MG63 (cell line): ENCODE data around the gene KRT4. TPM values are rescaled to one million over a fixed set of nuclear protein-coding genes. Genes with fewer than 3 reads are reported as not detected.

ENCODE experiments used
- DNase-seq: peaks from one replicate; pipeline ENCODE4 v3.0.0-alpha.2; 2020
- H3K27me3 ChIP-seq: fragments of 250-450 bp; sonication (Bioruptor Pico); 2 replicates; pipeline ENCODE4 v1.5.1; 2020; ENCODE audit warnings: mild to moderate bottlenecking, moderate library complexity
- H3K36me3 ChIP-seq: fragments of 250-450 bp; sonication (Bioruptor Pico); 2 replicates; pipeline ENCODE4 v1.5.1; 2020; ENCODE audit warnings: mild to moderate bottlenecking, moderate library complexity
- H3K4me3 ChIP-seq: fragments of 250-450 bp; sonication (Bioruptor Pico); 2 replicates; pipeline ENCODE4 v1.5.1; 2020; ENCODE audit warnings: mild to moderate bottlenecking, moderate library complexity
- H3K9me3 ChIP-seq: fragments of 250-450 bp; sonication (Bioruptor Pico); 2 replicates; pipeline ENCODE4 v1.5.1; 2020; ENCODE audit warnings: mild to moderate bottlenecking, moderate library complexity
- total RNA-seq: library from RNA; depleted of rRNA; stranded (reverse); fragments of >200 nt; shearing (Covaris generic); gene quantifications from 2 replicates; pipeline ENCODE4 v1.2.3, GENCODE V29; 2014; ENCODE audit warnings: low replicate concordance

KRT4 gene
- total RNA-seq, 1 experiment from 2014 or later, result not detected

DNA sequence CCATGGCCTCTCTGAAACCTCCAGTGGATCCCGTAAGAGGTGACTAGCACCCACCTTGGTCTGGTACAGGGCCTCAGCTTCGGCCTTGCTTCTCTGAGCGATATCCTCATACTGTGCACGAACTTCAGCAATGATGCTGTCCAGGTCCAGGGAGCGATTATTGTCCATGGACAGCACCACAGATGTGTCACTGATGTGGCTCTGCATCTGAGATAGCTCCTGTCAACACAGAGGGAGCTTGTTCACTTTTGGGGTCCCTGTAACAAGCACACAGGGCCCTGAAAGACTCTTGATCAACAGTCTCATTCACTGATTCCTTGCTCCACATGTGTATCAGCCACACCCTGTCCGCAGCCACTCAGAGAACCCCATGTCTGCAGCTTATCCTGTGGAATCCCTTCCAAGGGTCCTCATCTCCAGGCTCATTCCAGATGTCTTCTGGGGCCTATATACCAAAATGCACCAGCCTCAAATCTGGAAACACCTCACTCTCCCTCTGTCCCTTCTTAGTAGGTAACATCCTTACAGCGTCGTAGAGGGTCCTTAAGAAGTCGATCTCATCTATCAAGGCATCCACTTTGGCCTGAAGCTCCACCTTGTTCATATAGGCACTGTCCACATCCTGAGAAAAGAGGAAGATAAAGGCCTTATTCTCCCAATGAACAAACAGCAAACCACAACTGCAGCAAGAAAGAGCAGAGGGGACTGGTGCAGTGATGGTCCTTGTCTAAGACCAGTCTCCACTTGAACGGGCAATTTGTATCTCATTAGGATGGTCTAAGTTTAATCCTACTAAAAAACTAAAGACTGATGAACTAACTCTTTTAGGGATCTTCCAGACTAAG, 21.5 kb downstream of the KRT4 start:
- Histone ChIP-seq H3K4me3 (no peak overlapping the region), H3K9me3 (no peaks in the 10 kb centered on the region), H3K27me3 (no peaks in the 10 kb centered on the region), H3K36me3 (no peaks in the 10 kb centered on the region)
- no peak for DNase-seq

DNA sequence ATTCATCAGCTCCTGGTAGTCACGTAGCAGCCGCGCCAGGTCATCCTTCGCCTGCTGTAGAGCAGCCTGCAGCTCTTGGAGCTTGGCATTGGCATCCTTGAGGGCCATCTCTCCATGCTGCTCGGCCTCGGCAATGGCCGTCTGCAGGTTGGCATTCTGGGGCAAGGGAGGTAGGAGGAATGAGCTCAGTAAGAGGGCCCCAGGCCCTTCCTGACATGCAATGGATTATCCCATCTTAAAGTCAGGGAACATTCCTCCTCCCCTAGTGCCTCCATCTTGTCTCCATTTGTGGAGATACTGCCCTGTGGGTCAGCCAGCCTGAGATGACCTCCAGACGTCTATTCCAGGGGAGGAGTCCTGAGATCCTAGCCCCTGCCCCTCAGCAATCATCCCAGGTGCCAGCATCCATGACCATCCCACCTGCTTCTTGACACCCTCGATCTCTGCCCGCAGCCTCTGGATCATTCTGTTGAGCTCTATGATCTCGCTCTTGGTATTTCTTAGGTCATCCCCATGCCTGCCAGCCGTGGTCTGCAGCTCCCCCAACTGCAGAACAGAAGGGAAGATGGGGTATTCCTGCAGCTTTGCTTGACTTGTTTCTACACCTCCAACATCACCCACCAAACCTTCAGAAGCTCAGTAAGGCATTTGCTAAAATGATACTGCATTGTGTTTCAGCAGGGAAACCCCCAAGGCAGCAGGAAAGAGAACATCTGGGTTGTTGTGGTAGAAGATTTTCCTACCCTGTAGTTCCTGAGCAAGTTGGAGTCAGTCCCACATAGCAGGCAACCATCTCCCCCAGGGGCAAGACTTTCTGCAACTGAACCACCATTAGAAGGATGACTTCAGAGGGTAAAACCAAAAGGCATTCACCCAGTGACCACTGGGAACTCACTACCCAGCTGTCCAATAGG, 22.4 kb downstream of the KRT4 start:
- no peaks in the 10 kb centered on the region for H3K27me3 ChIP-seq
- H3K9me3 ChIP-seq, result no peaks in the 10 kb centered on the region
- DNase-seq, result no peak
- no peak overlapping the region for H3K4me3 ChIP-seq
- no peaks in the 10 kb centered on the region for H3K36me3 ChIP-seq

DNA sequence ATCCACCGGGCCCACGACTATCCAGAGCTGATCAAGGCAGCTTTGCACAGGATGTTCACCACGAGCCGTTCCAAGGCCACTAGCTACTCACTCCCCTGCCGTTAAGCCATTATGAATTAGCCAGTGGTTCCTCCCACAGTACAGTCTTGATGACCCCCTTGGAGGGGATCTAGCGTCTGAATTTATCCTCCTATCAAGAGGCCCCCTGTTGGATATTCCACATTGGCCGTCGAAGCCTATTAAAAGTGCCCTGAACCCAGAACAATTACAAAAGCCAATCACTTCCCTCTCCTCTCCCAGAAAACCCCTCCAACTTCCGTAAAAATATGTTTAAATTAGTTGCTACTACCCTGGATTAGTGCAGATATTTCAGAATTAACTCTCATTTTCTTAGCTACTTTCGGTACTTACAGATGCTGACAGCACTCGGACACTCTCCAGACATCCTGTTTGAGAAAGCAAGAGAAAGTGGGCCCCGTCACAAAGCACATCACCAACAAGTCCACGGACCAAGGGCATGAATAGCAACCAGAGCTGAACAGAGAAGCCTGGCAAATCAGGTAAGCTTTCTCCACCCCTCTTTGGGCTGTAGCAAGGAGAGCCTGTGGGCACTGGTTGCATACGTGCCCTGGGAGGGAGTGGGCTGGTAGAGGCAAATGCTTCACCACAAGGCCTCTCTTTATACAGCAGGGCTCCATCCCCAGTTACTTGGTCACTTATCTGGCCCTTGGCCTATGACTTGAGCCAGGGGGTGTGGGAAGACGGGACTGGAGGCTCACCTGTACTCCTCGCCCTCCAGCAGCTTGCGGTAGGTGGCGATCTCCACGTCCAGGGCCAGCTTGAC, 23.3 kb downstream of the KRT4 start:
- Histone ChIP-seq H3K27me3 (no peaks in the 10 kb centered on the region; the same call in 1 of the 2 replicates), H3K4me3 (no peak overlapping the region)

DNA sequence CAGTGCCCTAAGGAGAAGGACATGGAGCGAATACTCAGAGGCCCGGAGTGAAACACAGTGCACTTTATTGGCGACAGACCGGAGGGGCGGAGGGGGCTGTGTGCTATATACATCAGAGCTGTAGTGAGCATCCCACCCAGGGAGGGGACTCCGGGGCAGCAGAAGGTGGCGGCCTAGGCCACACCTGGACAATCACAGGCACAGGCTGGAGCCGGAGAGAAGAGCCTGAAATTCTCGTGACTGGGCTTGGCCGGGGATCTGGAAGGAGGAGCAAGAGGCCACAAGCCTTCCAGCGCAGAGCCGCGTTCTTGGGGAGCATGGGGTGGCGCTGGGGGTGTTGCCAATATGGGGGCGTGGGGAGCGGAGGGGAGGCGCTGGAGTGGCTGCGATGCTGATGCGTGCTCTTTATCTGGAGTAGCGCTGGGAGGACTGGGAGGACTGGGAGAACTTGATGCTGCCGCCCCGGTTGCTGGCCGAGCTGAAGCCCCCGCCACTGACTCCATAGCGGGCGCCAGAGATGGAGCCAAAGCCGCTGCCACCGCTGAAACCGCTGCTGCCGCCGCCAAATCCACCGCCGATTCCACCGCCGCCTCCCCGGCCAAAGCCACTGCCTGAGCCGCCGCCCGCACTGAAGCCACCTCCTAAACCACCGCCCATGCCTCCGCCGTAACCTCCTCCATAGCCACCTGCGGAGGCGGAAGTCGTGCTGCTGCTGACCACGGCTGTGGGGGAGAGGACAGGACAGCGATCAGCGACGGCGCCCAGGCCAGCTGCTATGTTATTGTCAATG, 24.1 kb downstream of the KRT4 start:
- Histone ChIP-seq H3K36me3 (no peaks in the 10 kb centered on the region), H3K9me3 (no peaks in the 10 kb centered on the region), H3K27me3 (peaks cover 2% of the 10 kb centered on the region; the same call in 1 of the 2 replicates), H3K4me3 (no peak overlapping the region)
- no peak for DNase-seq

More for the DNA sequence above, 23.3 kb downstream of the KRT4 start:
- Histone ChIP-seq H3K9me3 (no peaks in the 10 kb centered on the region), H3K36me3 (no peaks in the 10 kb centered on the region)
- DNase-seq, result no peak

DNA sequence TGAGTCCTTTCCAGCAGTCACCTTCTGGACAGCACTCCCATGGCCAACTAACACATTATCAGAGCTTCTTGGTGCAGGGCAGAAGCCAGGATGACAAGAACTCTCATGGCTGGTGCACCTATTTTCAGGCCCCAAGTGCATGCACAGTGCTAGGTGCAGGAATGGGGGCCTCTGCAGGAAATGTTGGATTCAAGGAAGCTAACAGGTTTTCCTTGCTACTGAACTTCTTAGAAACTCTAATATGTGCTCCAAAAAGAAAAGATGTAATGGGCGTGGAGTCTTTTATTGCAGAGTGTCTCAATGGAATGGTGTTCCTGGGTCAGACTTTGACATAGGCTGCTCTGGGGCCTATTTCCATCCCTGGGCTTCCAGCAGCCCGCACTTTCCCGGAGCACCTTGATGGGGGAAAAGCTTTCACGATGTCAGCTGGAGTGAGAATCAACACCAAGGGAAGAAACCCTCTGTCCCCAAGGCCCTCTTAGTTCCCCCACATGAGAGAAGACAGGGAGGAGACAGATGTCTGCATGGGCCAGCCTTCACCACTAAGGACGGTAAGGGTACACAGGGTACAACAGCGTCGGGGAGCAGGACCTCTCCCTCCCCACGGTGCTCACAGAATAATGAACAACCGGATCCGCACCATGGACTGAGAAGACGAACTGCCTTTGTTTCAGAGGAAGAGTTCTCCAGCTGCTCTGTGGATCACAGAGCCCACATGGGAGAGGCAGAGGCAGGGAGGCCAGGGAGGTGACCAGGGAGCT, 24.9 kb downstream of the KRT4 start:
- peaks cover 2% of the 10 kb centered on the region; the same call in 1 of the 2 replicates for H3K27me3 ChIP-seq
- no peaks in the 10 kb centered on the region for H3K9me3 ChIP-seq
- DNase-seq, result no peak
- no peaks in the 10 kb centered on the region for H3K36me3 ChIP-seq
- H3K4me3 ChIP-seq, result no peak overlapping the region

DNA sequence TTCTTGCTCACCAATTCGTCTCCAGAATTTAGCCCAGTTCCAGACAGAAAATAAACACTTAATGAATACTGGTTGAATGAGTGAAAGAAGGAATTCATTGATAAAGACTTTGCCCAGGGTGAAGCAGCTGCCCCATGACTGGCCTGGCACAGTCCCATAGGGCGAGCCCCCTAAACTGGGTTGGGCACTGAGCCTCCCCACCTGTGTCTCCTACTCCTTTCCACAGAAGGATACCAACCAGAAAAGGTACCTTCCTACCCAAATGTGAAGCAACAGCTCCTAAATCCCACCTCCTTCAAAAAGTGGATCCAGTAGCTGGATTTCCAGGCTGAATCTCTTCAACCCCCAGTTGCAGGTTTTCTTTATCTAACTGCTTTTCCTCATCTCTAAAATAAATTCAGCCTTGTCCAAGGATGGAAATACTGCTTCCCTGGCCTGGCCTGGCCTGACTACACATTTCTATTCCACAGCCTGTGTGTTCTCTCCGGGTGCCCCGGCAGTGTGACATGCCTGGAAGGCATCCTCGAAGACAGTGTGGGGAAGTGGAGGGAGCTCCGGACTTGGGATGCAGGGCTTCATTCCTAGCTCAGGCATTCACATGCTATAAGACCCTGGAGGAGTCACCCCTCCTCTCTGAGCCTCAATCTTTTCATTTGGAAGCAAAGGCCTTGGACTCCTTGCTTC, 25.6 kb downstream of the KRT4 start:
- no peak overlapping the region for H3K4me3 ChIP-seq
- H3K36me3 ChIP-seq, result no peaks in the 10 kb centered on the region
- H3K9me3 ChIP-seq, result no peaks in the 10 kb centered on the region
- H3K27me3 ChIP-seq, result peaks cover 2% of the 10 kb centered on the region
- DNase-seq, result no peak

DNA sequence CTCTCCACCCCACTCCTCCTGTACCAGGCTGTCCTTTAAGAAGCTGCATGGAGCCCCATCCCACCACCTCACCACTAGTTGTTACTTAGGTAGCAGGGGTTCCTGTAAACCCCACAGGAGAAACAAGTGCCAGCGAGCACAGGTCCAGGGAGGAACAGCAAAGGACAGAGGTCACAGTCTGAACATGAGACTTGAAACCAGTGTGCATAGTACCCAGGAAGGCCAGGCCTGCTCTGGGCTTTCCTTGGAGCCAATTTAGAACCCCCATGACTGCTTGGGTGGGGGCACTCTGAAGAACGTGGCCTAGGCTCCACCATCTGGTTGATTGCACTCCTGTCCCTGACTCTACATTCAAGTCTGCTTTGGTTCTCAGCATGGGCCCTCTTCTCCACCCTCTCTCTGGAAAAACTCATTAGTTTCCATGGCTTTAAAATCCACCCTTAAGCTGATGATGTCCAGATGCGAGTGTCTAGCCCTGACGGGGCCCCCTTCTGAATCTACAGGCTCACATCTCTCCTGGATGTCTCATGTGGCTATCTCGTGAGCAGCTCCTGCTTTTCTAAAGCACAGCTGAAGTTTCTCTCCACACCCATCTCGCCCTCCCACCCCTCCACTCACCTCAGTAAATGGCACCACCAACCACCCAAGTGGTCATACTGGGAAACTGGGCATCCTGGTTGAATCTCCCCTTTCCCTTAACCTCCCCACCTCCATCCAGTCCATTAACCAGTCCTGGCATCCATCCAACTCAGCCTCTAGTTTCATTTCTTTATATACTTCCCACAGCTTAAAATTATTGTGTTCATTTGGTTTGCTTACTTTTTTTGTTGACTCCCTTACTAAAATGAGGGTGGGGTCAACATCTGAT, 26.4 kb downstream of the KRT4 start:
- H3K9me3 ChIP-seq, result no peaks in the 10 kb centered on the region
- no peak overlapping the region for H3K4me3 ChIP-seq
- no peaks in the 10 kb centered on the region for H3K36me3 ChIP-seq
- H3K27me3 ChIP-seq, result peaks cover 2% of the 10 kb centered on the region
- no peak for DNase-seq

DNA sequence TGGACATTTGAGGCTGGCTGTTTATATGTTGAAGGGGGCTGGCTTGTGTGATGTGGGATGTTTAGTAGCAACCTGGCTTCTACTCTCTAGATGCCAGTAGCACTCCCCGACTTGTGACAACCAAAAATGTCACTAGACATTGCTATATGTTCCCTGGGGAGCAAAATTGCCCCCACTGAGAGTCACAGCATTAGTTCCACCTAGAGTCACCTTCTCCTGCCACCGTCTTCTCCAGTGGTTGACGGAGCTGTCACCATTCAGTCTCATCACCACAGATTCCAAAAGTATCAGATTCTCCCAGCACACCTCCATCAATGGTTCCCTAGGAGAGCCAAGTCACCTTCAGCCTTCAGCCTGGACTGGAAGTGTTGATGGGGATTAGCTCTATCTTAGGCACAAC, 29.0 kb downstream of the KRT4 start:
- no peak for DNase-seq
- H3K9me3 ChIP-seq, result no peaks in the 10 kb centered on the region
- H3K36me3 ChIP-seq, result no peaks in the 10 kb centered on the region
- H3K4me3 ChIP-seq, result no peak overlapping the region
- H3K27me3 ChIP-seq, result peaks cover 2% of the 10 kb centered on the region

DNA sequence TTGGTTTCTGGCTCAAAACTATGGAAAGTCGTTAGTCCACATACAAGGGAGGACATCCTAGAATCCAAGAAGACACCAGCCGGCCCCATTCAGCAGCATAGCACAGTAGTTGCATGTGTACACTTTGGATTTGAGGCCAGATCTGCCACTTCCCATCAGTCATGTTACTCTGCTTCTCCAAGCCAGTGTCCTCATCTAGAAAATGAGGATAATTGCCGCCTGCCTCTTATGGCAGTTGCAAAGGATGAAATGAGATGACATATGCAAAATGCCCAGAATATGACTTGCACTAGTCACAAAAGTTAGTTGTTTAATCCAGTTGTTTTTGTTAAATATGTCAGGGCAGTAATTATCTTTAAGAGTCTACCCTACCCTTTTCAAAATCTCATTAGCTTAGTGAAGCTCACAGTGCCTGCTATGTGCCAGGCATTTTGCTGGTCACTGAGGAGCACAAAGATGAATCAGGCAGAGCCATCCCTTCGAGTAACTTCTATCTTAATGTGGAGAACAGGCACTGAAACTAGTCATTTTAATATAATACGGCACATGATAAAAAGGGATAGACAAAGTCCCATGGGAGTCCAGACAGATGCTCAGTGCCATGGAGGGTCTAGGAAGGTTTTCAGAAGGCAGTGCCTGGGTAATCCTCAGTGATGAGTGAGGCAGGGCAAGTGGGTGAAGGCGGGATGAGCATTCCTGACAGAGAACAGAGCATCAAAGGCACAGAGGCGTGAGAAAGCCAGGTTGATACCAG, 30.2 kb downstream of the KRT4 start:
- H3K27me3 ChIP-seq, result peaks cover 4% of the 10 kb centered on the region
- DNase-seq, result no peak
- H3K36me3 ChIP-seq, result no peaks in the 10 kb centered on the region
- no peak overlapping the region for H3K4me3 ChIP-seq
- no peaks in the 10 kb centered on the region for H3K9me3 ChIP-seq

DNA sequence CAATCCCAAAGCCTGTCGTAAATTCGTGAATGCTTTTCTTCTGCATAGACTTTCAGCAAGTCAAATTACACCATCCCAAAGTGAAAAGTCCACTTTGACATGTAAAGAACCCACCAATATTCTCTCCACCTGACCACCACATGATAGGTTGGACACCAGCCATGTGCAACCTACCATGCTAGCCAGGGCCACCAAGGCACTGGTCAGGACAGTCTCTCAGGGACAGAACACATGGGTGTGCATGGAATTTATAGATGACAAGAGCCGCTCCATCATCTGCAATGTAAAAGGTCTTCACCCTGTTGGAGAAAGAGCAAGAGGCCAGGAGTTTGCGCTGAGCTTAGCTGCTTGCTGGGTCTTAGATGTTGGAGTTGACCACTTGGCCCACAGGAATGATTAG, 31.4 kb downstream of the KRT4 start:
- Histone ChIP-seq H3K4me3 (no peak overlapping the region), H3K27me3 (peaks cover 4% of the 10 kb centered on the region)
- no peak for DNase-seq

DNA sequence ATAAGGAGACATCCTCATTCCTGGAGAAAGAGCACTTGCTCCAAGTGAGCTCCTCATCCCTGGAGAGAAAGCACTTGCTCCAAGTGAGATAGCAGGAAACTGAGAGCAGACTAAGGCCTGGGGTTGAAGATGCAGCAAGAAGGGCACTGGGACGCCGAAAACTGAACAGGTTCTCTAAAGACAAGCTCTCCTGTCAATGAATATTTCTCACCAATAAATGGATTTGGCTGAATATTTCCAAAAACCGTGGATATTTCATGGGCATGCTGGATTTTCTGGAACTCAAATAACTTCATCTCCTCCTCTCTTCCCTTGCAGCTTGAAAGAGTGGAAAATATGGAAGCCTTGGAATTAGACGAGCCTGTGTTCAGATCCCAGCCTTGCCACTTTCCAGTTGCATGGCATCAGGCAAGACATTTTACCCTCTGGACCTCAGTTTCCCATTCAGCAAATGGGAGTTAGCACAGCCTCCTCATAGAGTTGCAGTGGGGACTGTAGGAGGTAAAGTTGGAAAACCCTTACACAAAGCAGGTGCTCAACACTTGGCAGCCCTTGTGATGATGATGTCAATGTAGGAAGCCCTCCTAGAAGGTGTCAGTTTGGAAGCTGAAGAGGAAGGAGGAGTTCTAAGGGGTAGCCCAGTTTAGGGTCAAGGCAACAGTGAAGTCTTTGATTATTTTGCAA, 32.4 kb downstream of the KRT4 start:
- no peak for DNase-seq
- H3K27me3 ChIP-seq, result peaks cover 4% of the 10 kb centered on the region
- no peaks in the 10 kb centered on the region for H3K9me3 ChIP-seq
- H3K4me3 ChIP-seq, result no peak overlapping the region
- no peaks in the 10 kb centered on the region for H3K36me3 ChIP-seq

More for the DNA sequence above, 31.4 kb downstream of the KRT4 start:
- Histone ChIP-seq H3K36me3 (no peaks in the 10 kb centered on the region), H3K9me3 (no peaks in the 10 kb centered on the region)

DNA sequence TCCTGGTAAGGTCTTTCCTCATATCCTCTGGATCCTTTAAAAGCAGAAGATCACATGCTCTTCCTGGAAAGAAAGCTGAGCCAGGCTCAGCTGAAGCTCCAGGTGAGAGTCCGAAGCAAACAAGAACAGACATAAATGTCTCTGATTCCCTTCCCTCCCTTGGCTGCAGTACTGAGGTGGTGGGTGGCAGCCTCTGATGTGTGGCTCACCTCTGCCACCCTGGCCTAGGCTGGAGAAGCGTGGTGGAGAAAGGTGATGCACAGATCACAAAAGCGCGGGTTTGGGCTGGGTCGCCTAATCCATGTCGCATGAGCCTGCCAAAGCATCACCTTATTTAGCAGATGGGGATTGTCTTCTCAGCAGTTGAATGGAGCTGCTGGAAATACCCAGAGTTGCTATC, 34.0 kb downstream of the KRT4 start:
- H3K36me3 ChIP-seq, result no peaks in the 10 kb centered on the region
- H3K9me3 ChIP-seq, result no peaks in the 10 kb centered on the region
- peaks cover 3% of the 10 kb centered on the region for H3K27me3 ChIP-seq
- no peak for DNase-seq
- no peak overlapping the region for H3K4me3 ChIP-seq

DNA sequence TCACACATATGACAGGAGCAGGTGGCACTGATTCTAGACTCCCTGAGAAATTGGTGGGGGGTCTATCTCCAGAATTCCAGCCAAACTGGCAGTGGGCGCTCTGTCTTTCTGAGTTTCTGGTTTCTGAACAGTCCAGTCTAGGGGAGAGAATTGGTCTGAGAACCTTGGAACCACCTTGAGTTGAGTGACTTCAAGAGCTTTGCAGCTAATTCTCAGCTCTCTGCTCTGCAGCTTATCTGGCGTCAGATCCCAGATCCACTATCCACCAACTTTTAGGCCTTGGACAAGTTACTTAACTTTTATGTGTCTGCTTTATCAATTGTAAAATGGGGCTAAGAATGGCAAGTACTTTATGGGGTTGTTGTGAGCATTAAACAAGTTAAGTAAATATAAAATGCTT, 35.1 kb downstream of the KRT4 start:
- no peaks in the 10 kb centered on the region for H3K36me3 ChIP-seq
- no peak for DNase-seq
- no peak overlapping the region for H3K4me3 ChIP-seq
- peaks cover 2% of the 10 kb centered on the region; the same call in 1 of the 2 replicates for H3K27me3 ChIP-seq
- H3K9me3 ChIP-seq, result no peaks in the 10 kb centered on the region
